ENCODE data around the gene WDR1. TPM values are rescaled to one million over a fixed set of nuclear protein-coding genes. Genes with fewer than 3 reads are reported as not detected.

Gene WDR1
- total and polyA plus RNA-seq, 2 of the 13 experiments (the other 11 are each of a cell fraction or from before 2014, with no cell fraction given): 106 to 198 TPM

- in situ Hi-C loops (cut with HindIII; ENCODE audit: extremely low pct_ligation_motif_present, low pct_unique_long_range_greater_than_20kb): no loop called here
- CTCF ChIA-PET (ENCODE audit: low intra/inter-chr PET ratio, low total read pairs): no interaction called here
Measured at GRCh38 chr4:10082047-10082446, 34.6 kb downstream of the WDR1 start.

More at GRCh38 chr4:10082047-10082446, 34.6 kb downstream of the WDR1 start:
- Histone ChIP-seq H2AFZ (ENCODE audit: low read length) (no peak overlapping the region), H3K27ac (ENCODE audit: extremely low read length, insufficient read depth, low read length) (no peak overlapping the region), H3K4me1 (ENCODE audit: insufficient read depth, low read length) (no peaks in the 10 kb centered on the region), H3K9me3 (ENCODE audit: low read length) (no peaks in the 10 kb centered on the region), H4K20me1 (ENCODE audit: insufficient read depth, low read length) (peaks cover 3% of the 10 kb centered on the region; the same call in 1 of the 2 replicates), H3K9ac (ENCODE audit: insufficient read depth, low read depth, low read length) (no peak overlapping the region), H3K36me3 (replicated peaks in 1 of 2; ENCODE audit: control insufficient read depth in 1 of 2, insufficient read depth in 2 of 2, low read length in 2 of 2) (peaks cover 68 to 96% of the 10 kb centered on the region in 2 experiments; a peak in 4 of 5 replicates), H3K4me2 (ENCODE audit: low read depth, low read length) (no peak overlapping the region), H3K79me2 (ENCODE audit: insufficient read depth, low read length) (no peaks in the 10 kb centered on the region), H3K27me3 (ENCODE audit: control insufficient read depth in 1 of 2, insufficient read depth in 2 of 2, low read length in 2 of 2) (no peaks in the 10 kb centered on the region), H3K4me3 (replicated peaks in 1 of 3; ENCODE audit: insufficient read depth in 1 of 3, low read depth in 2 of 3, low read length in 3 of 3) (no peak overlapping the region)
- FAIRE-seq (no peak), DNase-seq (ENCODE audit: low spot score) (no peak), ATAC-seq (no peak)
- POLR2A ChIA-PET: no interaction called here
- TF ChIP-seq ZNF891 (CRISPR knock-in tag; IDR thresholded peaks at IDR 0.05) (no peak), ZBTB20 (CRISPR knock-in tag; IDR thresholded peaks at IDR 0.05; ENCODE audit: borderline replicate concordance, low read depth) (no peak), BATF2 (CRISPR knock-in tag; IDR thresholded peaks at IDR 0.05) (no peak), MAZ (IDR thresholded peaks at IDR 0.05; ENCODE audit: borderline replicate concordance, low read depth, low read length) (no peak), MAZ (CRISPR knock-in tag; IDR thresholded peaks at IDR 0.05; ENCODE audit: low read depth) (no peak), HMG20B (CRISPR knock-in tag; conservative IDR thresholded peaks at IDR 0.05) (no peak), ZBTB49 (CRISPR knock-in tag; IDR thresholded peaks at IDR 0.05; ENCODE audit: borderline replicate concordance) (no peak), ZNF33A (CRISPR knock-in tag; IDR thresholded peaks at IDR 0.05; ENCODE audit: borderline replicate concordance) (no peak), PBX3 (CRISPR knock-in tag; IDR thresholded peaks at IDR 0.05; ENCODE audit: borderline replicate concordance) (no peak), NR3C1 (CRISPR knock-in tag; IDR thresholded peaks at IDR 0.05) (no peak), CEBPB (IDR thresholded peaks at IDR 0.05; ENCODE audit: borderline replicate concordance, low read depth, low read length) (no peak)
- TF ChIP-seq, protein P1, sequence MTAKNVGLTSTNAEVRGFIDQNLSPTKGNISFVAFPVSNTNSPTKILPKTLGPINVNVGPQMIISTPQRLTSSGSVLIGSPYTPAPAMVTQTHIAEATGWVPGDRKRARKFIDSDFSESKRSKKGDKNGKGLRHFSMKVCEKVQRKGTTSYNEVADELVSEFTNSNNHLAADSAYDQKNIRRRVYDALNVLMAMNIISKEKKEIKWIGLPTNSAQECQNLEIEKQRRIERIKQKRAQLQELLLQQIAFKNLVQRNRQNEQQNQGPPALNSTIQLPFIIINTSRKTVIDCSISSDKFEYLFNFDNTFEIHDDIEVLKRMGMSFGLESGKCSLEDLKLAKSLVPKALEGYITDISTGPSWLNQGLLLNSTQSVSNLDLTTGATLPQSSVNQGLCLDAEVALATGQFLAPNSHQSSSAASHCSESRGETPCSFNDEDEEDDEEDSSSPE (CRISPR knock-in tag; IDR thresholded peaks at IDR 0.05): no peak
- no TSS peak for BruUV-seq (replicated peaks)
- WGBS (ENCODE audit: low lambda C conversion rate): 100% methylated on average over 3 of the region's 8 CpGs
- intact Hi-C loops (cut with micrococcal nuclease; ENCODE audit: unreplicated experiment): no loop called here
